Adrenal gland (tissue), 12 donors: ENCODE data around the gene GDF7. TPM values are rescaled to one million over a fixed set of nuclear protein-coding genes. Genes with fewer than 3 reads are reported as not detected.

Experiments
- DNase-seq, 7 donors: peaks; one replicate each; pipeline ENCODE4 v3.0.0-alpha.2; 2019 to 2020
- H3K27ac ChIP-seq, 5 donors: fragments of 200-600 bp; sonication (generic) in 4 of 5; 1 replicate in 3 of 5; 2 replicates in 2 of 5; pipeline versions ENCODE4 v1.5.1 to v1.8.0; 2016 to 2020; ENCODE audit warnings: mild to moderate bottlenecking in 1 of 5
- H3K27me3 ChIP-seq: fragments of 200-600 bp; 2 replicates; pipeline ENCODE4 v1.8.0; 2021
- H3K36me3 ChIP-seq, 2 donors: fragments of 200-600 bp; replicated peaks in 1 of 2; 1 replicate in 1 of 2; 2 replicates in 1 of 2; pipeline versions ENCODE4 v1.5.1 to v1.8.0; 2018 to 2022
- H3K4me1 ChIP-seq, 2 donors: fragments of 200-600 bp; replicated peaks in 1 of 2; 1 replicate in 1 of 2; 2 replicates in 1 of 2; pipeline versions ENCODE4 v1.5.1 to v1.8.0; 2018 to 2021
- H3K4me3 ChIP-seq, 4 donors: fragments of 200-600 bp; sonication (generic) in 3 of 4; one replicate each; pipeline ENCODE4 v1.5.1; 2016 to 2018
- H3K9me3 ChIP-seq, 3 donors: fragments of 200-600 bp; sonication (generic) in 1 of 3; replicated peaks in 1 of 3; 1 replicate in 2 of 3; 2 replicates in 1 of 3; pipeline versions ENCODE4 v1.5.1 to v1.8.0; 2016 to 2021
- POLR2A ChIP-seq, 2 donors: fragments of 450-650 bp; IDR thresholded peaks; one replicate each; pipeline ENCODE4 v1.6.1; 2017; ENCODE audit warnings: antibody characterized with exemption in 2 of 2, mild to moderate bottlenecking in 2 of 2, moderate library complexity in 1 of 2
- WGBS, 4 donors: extraction: QIAGEN DNeasy Blood & Tissue Kit in 2 of 4; methylation state at CpG; one replicate each; pipeline versions ENCODE4 v1.1.5 to v1.1.7; 2013 to 2017; 5-methylcytosine and 5-hydroxymethylcytosine counted together
- intact Hi-C, 2 donors: fragments of 100-400 bp; cut with DNase I; formaldehyde crosslinking; loops; one replicate each; pipeline versions ENCODE4 v1.14.1 to v1.15.0; 2022 to 2023
- polyA plus RNA-seq, 3 donors: library from polyadenylated mRNA; stranded (reverse); fragments of 200-250 nt in 2 of 3; fragments of 350-450 nt in 1 of 3; fragmentation: Illumina TruSeq in 1 of 3; extraction: RNeasy Lipid Tissue Mini Kit (QIAGEN cat#74804) in 1 of 3; gene quantifications; one replicate each; pipeline ENCODE4 v1.2.3, GENCODE V29; 2013 to 2014
- total RNA-seq, 9 donors: library from RNA; depleted of rRNA in 4 of 9; stranded (reverse); fragments of >200 nt in 4 of 9; fragments of 120-200 nt in 1 of 9; fragmentation: NEBNext Ultra II Directional in 1 of 9; extraction: Animal tissue kit (Norgen Biotek cat#: 25700) in 1 of 9; gene quantifications; one replicate each; pipeline versions ENCODE4 v1.1.0 to v1.2.4, GENCODE V29; 2013 to 2023
- TF ChIP-seq, protein P1 (sequence below), 6 experiments: fragments of 450-650 bp in 4 of 6; fragments of 200-600 bp in 2 of 6; sonication (generic) in 1 of 6; IDR thresholded peaks; 1 replicate in 5 of 6; 2 replicates in 1 of 6; pipeline versions ENCODE4 v1.5.1 to v1.8.0; 2016 to 2021; ENCODE audit warnings: antibody characterized with exemption in 6 of 6, mild to moderate bottlenecking in 2 of 6, moderate library complexity in 1 of 6
- donor health status: healthy with polysubstance abuse.
- donor health status: Bipolar disorder and iron deficiency.
- donor health status: DM: yes; HTN: yes; CAD: no.
- donor health status: DM: no; HTN: no; CAD: no.
- donor health status: DM: no; HTN: no; CAD: no.
- donor health status: DM: yes; HTN: yes; CAD: no.

The GDF7 gene
- total and polyA plus RNA-seq, 12 donors, result 0.17 to 1.8 (median 0.46) TPM

DNA sequence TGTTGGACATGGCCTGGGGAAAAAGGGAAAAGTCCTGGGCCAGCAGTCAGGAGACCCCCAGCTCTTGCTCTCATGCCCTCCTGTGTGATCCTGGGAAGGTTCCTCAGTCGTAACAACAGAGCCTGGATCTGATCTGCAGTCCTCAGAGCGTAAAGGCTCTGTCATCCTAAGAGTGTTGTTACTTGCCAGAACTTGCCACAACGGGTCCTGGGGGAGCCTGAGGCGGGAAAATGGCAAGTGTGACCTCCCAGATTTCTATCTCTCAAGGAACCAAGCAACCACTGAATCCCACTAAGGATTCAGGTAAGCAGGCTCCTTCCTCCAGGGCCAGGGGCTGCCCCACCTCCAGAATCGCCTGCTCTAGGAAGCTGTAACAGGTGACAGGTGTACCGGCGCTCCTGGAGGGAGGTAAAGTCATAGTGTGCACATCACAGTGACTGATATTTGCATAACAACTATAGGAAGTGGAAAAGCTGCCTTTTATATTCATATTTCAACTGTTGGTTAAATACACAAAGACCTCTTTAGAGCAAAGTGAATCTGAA, 34.4 kb upstream of the GDF7 start:
- DNase-seq, result no peak
- Histone ChIP-seq H3K4me1 (peaks cover 10 to 36% of the 10 kb centered on the region in 2 donors), H3K4me3 (no peak overlapping the region), H3K36me3 (peaks cover 0 to 2% of the 10 kb centered on the region in 2 donors), H3K9me3 (no peaks in the 10 kb centered on the region), H3K27ac (no peak overlapping the region), H3K27me3 (no peaks in the 10 kb centered on the region)
- TF ChIP-seq, protein P1, sequence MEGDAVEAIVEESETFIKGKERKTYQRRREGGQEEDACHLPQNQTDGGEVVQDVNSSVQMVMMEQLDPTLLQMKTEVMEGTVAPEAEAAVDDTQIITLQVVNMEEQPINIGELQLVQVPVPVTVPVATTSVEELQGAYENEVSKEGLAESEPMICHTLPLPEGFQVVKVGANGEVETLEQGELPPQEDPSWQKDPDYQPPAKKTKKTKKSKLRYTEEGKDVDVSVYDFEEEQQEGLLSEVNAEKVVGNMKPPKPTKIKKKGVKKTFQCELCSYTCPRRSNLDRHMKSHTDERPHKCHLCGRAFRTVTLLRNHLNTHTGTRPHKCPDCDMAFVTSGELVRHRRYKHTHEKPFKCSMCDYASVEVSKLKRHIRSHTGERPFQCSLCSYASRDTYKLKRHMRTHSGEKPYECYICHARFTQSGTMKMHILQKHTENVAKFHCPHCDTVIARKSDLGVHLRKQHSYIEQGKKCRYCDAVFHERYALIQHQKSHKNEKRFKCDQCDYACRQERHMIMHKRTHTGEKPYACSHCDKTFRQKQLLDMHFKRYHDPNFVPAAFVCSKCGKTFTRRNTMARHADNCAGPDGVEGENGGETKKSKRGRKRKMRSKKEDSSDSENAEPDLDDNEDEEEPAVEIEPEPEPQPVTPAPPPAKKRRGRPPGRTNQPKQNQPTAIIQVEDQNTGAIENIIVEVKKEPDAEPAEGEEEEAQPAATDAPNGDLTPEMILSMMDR (IDR thresholded peaks at IDR 0.05), result no peak
- TF ChIP-seq POLR2A (IDR thresholded peaks at IDR 0.05), result no peak
- WGBS, 4 donors, result 93 to 97% (median 95%) methylated on average over 6 to 7 of the region's 7 CpGs
- intact Hi-C loops, result loop anchor here in 1 of 2 donors (10.0 kb wide), 1 partner anchor 128 kb away; no protein-coding TSS in a partner anchor

DNA sequence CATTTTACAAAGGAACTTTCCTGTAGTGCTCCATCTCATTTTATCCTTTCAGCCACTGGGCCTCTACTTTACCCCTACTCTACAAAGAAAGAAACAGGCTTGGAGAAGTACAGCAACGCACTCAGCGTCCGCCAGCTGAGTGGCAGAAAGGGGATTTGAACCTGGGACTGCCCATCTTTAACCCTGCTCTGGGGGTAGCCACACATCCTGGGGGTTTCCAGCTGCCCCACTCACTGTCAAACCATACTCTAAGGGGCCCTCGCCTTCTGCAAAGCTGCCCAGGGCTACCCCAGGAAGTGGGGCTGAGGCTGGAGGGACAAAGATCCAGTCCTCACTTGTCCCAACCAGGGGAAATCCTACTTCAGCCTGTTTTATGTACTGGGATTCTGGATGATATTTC, 33.9 kb upstream of the GDF7 start:
- Histone ChIP-seq H3K4me1 (peaks cover 10 to 39% of the 10 kb centered on the region in 2 donors), H3K27ac (peak overlapping the region in 1 of 5 donors; percentile 51)
- intact Hi-C loops, result loop anchor here in 1 of 2 donors (10.0 kb wide), 1 partner anchor 128 kb away; no protein-coding TSS in a partner anchor

DNA sequence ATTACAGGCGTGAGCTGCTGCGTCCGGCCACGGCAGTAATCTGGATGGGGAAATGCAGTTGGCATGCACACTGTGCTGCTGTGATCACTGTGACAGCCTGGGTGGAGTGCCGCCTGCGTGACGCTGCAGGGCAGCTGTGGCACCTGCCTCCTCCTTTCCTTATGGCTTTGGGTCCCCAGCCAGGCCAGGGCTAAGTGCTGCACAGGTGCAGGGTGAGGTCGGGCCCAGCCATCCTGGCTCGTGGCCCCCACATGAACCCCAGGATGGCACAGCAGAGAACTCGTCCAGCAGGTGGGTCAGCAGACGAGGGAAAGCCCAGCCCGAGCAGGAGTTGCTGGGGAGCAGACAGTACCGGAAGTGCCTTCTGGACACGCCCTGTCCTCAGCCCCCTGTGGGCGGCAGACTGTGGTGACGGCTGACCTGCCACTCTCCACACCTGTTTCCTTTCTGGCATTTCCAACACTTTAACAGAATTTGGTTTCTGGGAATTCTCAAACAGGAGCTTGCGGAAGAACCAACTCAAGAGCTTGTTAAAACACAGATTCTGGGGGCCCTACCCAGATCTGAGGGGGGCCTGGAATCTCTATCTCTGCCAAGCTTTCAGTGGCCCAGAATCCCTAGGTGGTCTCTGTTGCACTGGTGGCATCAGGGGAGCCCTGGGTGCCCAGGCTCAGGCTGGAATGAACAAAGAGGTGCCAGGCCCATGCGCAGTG, 33.0 kb upstream of the GDF7 start:
- intact Hi-C loops, result loop anchor here in 1 of 2 donors (10.0 kb wide), 1 partner anchor 129 kb away; no protein-coding TSS in a partner anchor

More for the DNA sequence above, 33.9 kb upstream of the GDF7 start:
- peaks cover 0 to 6% of the 10 kb centered on the region in 2 donors for H3K36me3 ChIP-seq
- WGBS, 4 donors, result 95 to 100% (median 98%) methylated on average over 4 of the region's 4 CpGs
- H3K4me3 ChIP-seq, result no peak overlapping the region
- TF ChIP-seq, protein P1 (IDR thresholded peaks at IDR 0.05), result no peak
- H3K9me3 ChIP-seq, result no peaks in the 10 kb centered on the region
- no peaks in the 10 kb centered on the region for H3K27me3 ChIP-seq
- no peak for DNase-seq

More for the DNA sequence above, 33.0 kb upstream of the GDF7 start:
- Histone ChIP-seq H3K4me3 (no peak overlapping the region), H3K9me3 (no peaks in the 10 kb centered on the region), H3K27ac (peak overlapping the region in 3 of 5 donors; percentile 29 to 97 (median 51)), H3K36me3 (peaks cover 0 to 6% of the 10 kb centered on the region in 2 donors), H3K4me1 (peaks cover 10 to 39% of the 10 kb centered on the region in 2 donors), H3K27me3 (no peaks in the 10 kb centered on the region)
- DNase-seq, result no peak
- TF ChIP-seq POLR2A (IDR thresholded peaks at IDR 0.05), result no peak
- TF ChIP-seq, protein P1 (IDR thresholded peaks at IDR 0.05), result peak in 3 of 6 experiments; percentile 9 to 11 (median 10)
- WGBS, 4 donors, result 75 to 83% (median 79%) methylated on average over 7 to 18 of the region's 18 CpGs
